Measurements from ENCODE around the gene POLDIP2. TPM values are rescaled to one million over a fixed set of nuclear protein-coding genes. Genes with fewer than 3 reads are reported as not detected.

Gene POLDIP2
- total and polyA plus RNA-seq, 2 of the 13 experiments (the other 11 are each of a cell fraction or from before 2014, with no cell fraction given) = 85.9 to 114 TPM

GRCh38 chr17:28370744-28371103, 13.4 kb upstream of the POLDIP2 start (continued):
- TF ChIP-seq KAT8 (CRISPR knock-in tag; IDR thresholded peaks at IDR 0.05) (0 out of 2 replicates have a peak, but pooled peaks have one; percentile 9), DDIT3 (CRISPR knock-in tag; IDR thresholded peaks at IDR 0.05) (no peak), CREM (IDR thresholded peaks at IDR 0.05) (0 out of 2 replicates have a peak, but pooled peaks have one; percentile 16), CREM (CRISPR knock-in tag; IDR thresholded peaks at IDR 0.05) (no peak), JDP2 (CRISPR knock-in tag; IDR thresholded peaks at IDR 0.05; ENCODE audit: borderline replicate concordance) (no peak), ZBTB2 (CRISPR knock-in tag; IDR thresholded peaks at IDR 0.05; ENCODE audit: low read depth) (0 out of 2 replicates have a peak, but pooled peaks have one; percentile 4), SIN3B (IDR thresholded peaks at IDR 0.05; ENCODE audit: low read length) (no peak), SIX1 (CRISPR knock-in tag; IDR thresholded peaks at IDR 0.05; ENCODE audit: borderline replicate concordance) (0 out of 2 replicates have a peak, but pooled peaks have one; percentile 25), GFI1 (CRISPR knock-in tag; IDR thresholded peaks at IDR 0.05; ENCODE audit: borderline replicate concordance) (no peak), MTF1 (CRISPR knock-in tag; IDR thresholded peaks at IDR 0.05) (no peak), BCL3 (CRISPR knock-in tag; IDR thresholded peaks at IDR 0.05) (no peak)
